Lower leg skin (tissue), 4 donors: Measurements from ENCODE around the gene KSR2. TPM values are rescaled to one million over a fixed set of nuclear protein-coding genes. Genes with fewer than 3 reads are reported as not detected.
"Not testable (repeated sequence)": the region's sequence is repeated elsewhere in the genome, so short reads cannot be mapped to it uniquely, and the experiment has no call there.

Experiments
- DNase-seq, 2 donors: peaks; one replicate each; pipeline ENCODE4 v3.0.0-alpha.2; 2019; ENCODE audit warnings: low spot score in 2 of 2
- H3K4me3 ChIP-seq: fragments of 200-600 bp; sonication (generic); 2 replicates; pipeline ENCODE4 v1.5.1; 2017; ENCODE audit warnings: mild to moderate bottlenecking, low read depth; ENCODE audit not compliant: poor library complexity, severe bottlenecking
- CTCF ChIP-seq, 3 donors: fragments of 450-650 bp; IDR thresholded peaks; one replicate each; pipeline ENCODE4 v1.5.1; 2016; ENCODE audit warnings: antibody characterized with exemption in 3 of 3, mild to moderate bottlenecking in 3 of 3, moderate library complexity in 2 of 3
- POLR2A ChIP-seq, 2 donors: fragments of 450-650 bp; IDR thresholded peaks; one replicate each; pipeline ENCODE4 v1.6.1; 2016 to 2017; ENCODE audit warnings: antibody characterized with exemption in 2 of 2, mild to moderate bottlenecking in 1 of 2, moderate library complexity in 1 of 2
- WGBS, 2 donors: methylation state at CpG; one replicate each; pipeline ENCODE4 v1.1.5; 2018; 5-methylcytosine and 5-hydroxymethylcytosine counted together
- intact Hi-C: fragments of 100-400 bp; cut with DNase I; formaldehyde crosslinking; loops from one replicate; pipeline ENCODE4 v1.15.0; 2023; ENCODE audit warnings: low total_unique reads
- total RNA-seq, 4 donors: library from RNA; depleted of rRNA; stranded (reverse); fragments of >200 nt; gene quantifications; one replicate each; pipeline ENCODE4 v1.1.0, GENCODE V29; 2016

KSR2 gene
- total RNA-seq, 4 donors from 2014 or later, result 0.17 to 0.84 (median 0.35) TPM

- 76 to 81% methylated on average over 3 of the region's 3 CpGs for WGBS, 2 donors
- no peak for DNase-seq
- no peak overlapping the region for H3K4me3 ChIP-seq
- no peak for TF ChIP-seq POLR2A (IDR thresholded peaks at IDR 0.05)
- no peak for TF ChIP-seq CTCF (IDR thresholded peaks at IDR 0.05)
- intact Hi-C loops, result no loop called here
Observed at GRCh38 chr12:117749431-117749830, 219.4 kb downstream of the KSR2 start.

GRCh38 chr12:117746358-117746757, 222.4 kb downstream of the KSR2 start:
- intact Hi-C loops, DNase-seq, H3K4me3 ChIP-seq: not testable (repeated sequence)

GRCh38 chr12:117744418-117744817, 224.4 kb downstream of the KSR2 start:
- TF ChIP-seq POLR2A (IDR thresholded peaks at IDR 0.05) (no peak), CTCF (IDR thresholded peaks at IDR 0.05) (no peak)
- intact Hi-C loops, result no loop called here
- no peak overlapping the region for H3K4me3 ChIP-seq
- WGBS, 2 donors, result 18 to 27% methylated on average over 1 of the region's 1 CpG
- DNase-seq, result no peak

GRCh38 chr12:117743761-117744160, 225.0 kb downstream of the KSR2 start:
- 82 to 95% methylated on average over 1 of the region's 1 CpG for WGBS, 2 donors
- intact Hi-C loops, result no loop called here
- TF ChIP-seq POLR2A (IDR thresholded peaks at IDR 0.05), result no peak
- TF ChIP-seq CTCF (IDR thresholded peaks at IDR 0.05), result no peak

GRCh38 chr12:117742721-117743120, 226.1 kb downstream of the KSR2 start:
- no peak overlapping the region for H3K4me3 ChIP-seq
- intact Hi-C loops, result no loop called here
- DNase-seq, result no peak
- WGBS, 2 donors, result 81 to 82% methylated on average over 4 of the region's 4 CpGs
- TF ChIP-seq CTCF (IDR thresholded peaks at IDR 0.05) (no peak), POLR2A (IDR thresholded peaks at IDR 0.05) (no peak)

More at GRCh38 chr12:117743761-117744160, 225.0 kb downstream of the KSR2 start:
- no peak for DNase-seq
- no peak overlapping the region for H3K4me3 ChIP-seq

GRCh38 chr12:117738233-117738632, 230.6 kb downstream of the KSR2 start:
- no peak for DNase-seq
- 60 to 67% methylated on average over 6 of the region's 6 CpGs for WGBS, 2 donors
- no peak for TF ChIP-seq POLR2A (IDR thresholded peaks at IDR 0.05)
- TF ChIP-seq CTCF (IDR thresholded peaks at IDR 0.05), result no peak
- intact Hi-C loops, result no loop called here
- no peak overlapping the region for H3K4me3 ChIP-seq
